GM18502 (cell line): ENCODE measurements around the gene PCNT.
A peak's percentile ranks its signal among the peaks of the same experiment; 100 is the strongest.

Experiments
- ATAC-seq: cut with Tn5 transposase; IDR thresholded peaks from one replicate; pipeline ENCODE4 v1.9.1; 2021; ENCODE audit warnings: mild to moderate bottlenecking; ENCODE audit not compliant: unreplicated experiment, poor library complexity

Gene PCNT, protein sequence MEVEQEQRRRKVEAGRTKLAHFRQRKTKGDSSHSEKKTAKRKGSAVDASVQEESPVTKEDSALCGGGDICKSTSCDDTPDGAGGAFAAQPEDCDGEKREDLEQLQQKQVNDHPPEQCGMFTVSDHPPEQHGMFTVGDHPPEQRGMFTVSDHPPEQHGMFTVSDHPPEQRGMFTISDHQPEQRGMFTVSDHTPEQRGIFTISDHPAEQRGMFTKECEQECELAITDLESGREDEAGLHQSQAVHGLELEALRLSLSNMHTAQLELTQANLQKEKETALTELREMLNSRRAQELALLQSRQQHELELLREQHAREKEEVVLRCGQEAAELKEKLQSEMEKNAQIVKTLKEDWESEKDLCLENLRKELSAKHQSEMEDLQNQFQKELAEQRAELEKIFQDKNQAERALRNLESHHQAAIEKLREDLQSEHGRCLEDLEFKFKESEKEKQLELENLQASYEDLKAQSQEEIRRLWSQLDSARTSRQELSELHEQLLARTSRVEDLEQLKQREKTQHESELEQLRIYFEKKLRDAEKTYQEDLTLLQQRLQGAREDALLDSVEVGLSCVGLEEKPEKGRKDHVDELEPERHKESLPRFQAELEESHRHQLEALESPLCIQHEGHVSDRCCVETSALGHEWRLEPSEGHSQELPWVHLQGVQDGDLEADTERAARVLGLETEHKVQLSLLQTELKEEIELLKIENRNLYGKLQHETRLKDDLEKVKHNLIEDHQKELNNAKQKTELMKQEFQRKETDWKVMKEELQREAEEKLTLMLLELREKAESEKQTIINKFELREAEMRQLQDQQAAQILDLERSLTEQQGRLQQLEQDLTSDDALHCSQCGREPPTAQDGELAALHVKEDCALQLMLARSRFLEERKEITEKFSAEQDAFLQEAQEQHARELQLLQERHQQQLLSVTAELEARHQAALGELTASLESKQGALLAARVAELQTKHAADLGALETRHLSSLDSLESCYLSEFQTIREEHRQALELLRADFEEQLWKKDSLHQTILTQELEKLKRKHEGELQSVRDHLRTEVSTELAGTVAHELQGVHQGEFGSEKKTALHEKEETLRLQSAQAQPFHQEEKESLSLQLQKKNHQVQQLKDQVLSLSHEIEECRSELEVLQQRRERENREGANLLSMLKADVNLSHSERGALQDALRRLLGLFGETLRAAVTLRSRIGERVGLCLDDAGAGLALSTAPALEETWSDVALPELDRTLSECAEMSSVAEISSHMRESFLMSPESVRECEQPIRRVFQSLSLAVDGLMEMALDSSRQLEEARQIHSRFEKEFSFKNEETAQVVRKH (N-terminal part only)

DNA sequence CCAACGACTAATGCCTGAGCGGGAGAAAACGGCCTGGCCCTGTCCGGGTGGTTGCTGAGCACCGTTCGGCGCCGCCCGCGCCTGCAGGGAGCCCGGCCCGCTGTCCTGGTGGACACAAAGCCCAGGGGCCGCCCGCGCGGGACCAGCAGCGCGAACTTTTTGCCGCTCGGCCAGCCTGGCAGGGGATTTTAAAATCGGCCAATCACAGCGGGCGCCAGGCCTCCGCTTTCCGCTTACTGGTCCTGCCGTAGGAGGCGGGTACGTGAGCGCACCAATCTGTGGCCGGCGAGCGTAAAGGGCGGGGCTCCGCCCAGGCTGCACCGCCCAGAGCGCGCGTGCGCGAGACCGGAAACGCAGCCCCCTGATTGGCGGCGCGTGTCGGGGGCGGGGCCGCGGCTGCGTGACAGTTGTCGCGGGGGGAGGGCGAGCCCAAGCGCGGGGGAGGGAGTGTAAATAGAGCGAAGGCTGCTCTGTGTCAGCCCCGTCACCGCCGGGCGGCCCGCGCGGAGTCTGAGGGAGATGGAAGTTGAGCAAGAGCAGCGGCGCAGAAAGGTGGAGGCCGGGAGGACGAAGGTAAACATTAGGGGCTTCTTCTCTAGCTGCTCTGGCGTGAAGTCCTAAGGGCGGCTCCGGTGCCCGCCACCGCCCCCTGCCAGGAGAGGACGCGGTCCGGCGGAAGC, at the start of gene PCNT, which contains the start of gene C21orf58:
PCNT (plus strand) TSS at position 447 of the 680 bp plus-strand sequence; CDS start at position 520, 73 bp downstream.
C21orf58 (minus strand) TSS at position 161 of the 680 bp plus-strand sequence. CDS start 1,132 bp downstream, outside the sequence.
- peak; percentile 82 for ATAC-seq

DNA sequence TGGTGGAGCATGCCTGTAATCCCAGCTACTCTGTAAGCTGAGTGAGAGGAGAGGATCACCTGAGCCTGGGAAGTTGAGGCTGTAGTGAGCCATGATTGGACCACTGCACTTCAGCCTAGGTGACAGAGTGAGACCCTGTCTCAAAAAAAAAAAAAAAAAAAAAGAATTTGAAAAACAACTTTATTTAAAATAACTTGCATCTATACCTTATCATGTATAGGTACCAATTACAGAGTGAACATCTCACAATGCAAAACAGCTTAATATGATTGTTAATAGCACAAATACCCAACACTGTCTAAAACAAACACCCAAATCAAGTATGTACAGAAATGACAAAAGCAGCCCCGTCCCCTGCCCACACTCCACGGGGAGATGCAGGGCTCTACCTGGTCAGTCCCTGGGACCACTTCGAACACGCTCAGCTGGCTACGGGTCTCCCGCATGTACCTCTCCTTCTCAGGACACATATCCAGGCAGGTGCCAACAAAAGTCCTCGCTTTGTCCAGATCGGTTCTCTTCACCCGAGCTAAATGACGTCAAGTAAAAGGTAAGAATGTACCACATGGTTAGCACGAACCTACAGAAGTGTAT, 49.1 kb upstream of the PCNT start:
- ATAC-seq = no peak

DNA sequence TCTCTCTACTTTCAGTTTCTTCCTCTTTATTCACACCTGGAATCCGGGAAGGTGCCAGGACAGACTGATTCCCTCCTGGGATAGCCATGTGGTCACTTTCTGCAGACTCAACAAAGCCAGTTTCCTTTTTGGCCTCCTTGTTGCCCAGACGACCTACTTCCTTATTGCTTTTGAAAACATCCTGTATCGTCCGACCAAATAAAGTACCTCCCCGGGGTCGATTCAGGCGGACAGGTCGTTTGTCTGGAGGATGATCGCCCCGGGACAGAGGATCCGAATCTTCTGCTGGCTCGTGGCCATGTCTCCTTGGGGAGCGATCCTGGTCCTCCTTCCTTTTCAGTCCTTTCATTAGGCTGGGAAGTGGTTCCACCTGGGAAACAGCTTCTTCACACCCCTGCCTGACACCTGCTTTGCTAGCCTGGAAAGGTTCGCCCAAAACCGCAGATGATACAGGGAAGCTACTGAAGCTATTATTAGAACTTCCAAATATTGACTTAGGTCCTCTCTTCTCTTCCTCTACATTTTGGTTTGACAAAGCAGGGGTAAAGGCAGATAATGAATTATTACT, 39.8 kb upstream of the PCNT start:
- no peak for ATAC-seq

DNA sequence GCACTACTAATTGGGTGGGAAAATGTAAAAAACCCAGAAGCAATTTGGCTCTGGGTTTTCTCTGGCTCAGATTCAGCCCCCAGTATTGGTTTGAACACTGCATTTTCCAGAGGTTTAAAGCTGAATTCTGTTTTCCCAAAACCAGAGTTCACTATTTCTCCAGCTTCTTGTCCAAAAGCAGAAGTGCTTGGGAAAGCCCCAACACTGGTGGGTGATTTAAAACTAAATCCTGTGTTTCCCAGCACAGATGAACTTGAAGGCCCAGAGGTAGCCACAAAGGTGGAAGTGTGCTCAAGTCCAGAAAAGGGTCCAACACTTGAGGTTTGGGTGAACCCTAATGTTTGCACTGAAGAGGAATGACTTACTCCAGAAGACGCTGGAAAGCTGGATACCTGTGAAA, 39.2 kb upstream of the PCNT start:
- ATAC-seq = no peak

DNA sequence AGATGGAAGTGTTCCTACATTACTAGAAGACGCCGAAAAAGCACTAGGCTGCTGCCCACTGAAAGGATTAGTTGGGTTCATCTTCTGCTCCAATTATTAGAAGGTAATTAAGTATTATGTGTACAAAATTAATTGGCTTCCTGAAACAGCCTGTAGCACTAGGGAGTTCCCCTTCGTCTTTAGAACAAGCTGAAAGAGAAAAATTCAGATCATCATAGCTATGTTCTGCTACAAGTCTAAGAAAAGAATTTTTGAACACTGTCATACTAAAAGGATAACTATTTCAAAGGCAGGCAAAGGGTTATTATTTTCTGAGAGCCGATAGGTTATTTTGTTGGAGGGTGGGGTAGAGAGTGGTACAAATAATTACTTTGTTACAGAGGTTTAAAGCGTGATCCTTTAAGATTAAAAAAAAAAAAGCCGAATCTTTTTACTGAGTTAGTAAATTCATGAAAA, 38.7 kb upstream of the PCNT start, which contains the start of gene MCM3AP:
MCM3AP (minus strand) TSS at position 406 of the 456 bp plus-strand sequence; CDS start at position 81, 325 bp downstream.
- no peak for ATAC-seq

DNA sequence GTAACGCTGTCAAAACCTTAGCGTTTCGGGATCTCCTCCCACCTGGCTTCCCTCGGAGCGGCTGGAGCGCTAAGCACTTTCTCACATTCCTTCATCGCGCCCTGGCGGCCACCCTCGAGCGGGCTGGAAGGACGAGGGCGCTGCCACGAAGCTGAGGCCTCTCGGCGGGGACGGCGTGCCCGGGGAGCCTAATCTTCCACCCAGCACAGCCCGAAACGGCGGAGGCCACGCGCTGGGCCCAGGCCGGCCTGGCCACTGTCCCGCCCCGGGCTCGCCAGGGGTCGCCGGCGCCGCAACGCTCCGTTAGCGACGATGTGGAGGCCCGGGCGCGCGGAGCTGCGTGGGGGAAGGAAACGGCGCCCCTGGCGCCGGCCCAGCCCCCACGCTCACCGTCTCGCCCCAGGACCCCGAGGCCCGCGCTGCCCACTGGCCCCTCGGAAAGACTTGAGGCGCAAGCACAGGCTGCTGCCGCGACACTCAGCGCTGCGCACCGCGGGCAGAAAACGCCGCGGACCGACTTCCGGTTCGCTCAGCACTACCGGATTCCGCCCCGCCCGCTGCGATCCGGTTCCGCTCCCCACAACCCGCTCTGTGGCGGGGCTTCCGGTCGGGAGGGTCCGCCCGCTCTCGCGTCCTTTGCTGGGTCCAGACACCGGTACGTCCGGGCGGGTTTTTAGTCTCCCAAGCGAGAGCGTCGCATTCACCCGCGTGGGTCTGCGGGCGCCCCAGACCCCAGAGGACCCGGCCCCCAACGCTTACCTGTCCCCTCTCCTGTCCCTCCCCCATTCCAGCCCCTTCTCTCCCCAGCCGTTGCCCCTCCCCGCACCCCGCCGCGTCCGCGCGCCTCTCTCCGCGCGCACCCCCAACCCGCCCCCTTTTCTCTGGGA, 38.0 kb upstream of the PCNT start, which contains the start of gene YBEY:
YBEY (plus strand) TSS at position 582 of the 887 bp plus-strand sequence. CDS start 572 bp downstream, outside the sequence.
- ATAC-seq = peak; percentile 89

DNA sequence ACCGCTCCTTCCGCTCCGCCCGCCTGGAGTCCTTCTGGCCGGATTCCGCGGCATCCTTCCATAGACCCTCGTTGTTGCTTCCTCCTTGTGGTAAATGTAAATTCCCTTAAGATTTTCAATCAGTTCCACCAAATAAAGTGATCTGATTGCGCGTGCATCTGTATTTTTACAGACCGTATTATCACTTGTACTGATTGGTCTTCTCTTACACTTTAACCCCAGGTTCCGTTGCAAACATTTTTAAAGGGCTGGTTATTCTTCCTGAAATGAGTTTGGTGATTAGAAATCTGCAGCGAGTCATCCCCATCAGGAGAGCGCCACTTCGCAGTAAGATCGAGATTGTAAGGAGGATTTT, 37.3 kb upstream of the PCNT start:
- no peak for ATAC-seq

DNA sequence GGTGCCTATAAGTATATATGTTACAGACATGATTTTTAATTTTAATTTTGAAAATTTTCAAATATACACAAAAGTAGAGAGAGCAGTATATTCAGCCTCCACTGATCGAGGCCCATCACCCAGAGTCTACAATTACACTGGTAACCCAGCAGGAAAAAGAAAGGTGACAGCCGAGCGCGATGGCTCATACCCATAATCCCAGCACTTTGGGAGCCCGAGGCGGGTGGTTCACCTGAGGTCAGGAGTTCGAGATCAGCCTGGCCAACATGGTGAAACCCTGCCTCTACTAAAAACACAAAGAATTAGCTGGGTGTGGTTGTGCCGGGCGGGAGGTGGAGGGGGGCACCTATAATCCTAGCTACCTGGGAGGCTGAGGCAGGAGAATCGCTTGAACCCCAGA, 36.4 kb upstream of the PCNT start:
- ATAC-seq = no peak

DNA sequence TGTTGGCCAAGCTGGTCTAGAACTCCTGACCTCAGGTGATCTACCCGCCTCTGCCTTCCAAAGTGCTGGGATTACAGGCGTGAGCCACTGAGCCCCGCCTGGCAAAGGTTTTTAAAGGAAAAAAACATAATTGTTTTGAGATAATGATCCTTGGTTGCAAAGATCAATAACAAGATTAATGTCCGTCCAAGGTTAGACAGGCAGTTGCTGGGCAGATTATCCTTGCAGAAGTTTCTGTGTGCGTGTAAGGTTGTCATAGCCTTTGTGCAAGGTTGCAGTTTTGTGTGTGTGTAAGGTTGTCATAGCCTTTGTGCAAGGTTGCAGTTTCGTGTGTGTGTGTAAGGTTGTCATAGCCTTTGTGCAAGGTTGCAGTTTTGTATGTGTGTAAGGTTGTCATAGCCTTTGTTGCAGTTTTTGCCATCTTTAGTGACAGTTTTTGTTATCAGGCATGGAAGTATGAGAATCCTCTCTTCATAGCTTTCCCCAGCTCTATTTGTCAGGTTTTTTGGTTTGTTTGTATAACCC, 34.2 kb upstream of the PCNT start:
- ATAC-seq = no peak

DNA sequence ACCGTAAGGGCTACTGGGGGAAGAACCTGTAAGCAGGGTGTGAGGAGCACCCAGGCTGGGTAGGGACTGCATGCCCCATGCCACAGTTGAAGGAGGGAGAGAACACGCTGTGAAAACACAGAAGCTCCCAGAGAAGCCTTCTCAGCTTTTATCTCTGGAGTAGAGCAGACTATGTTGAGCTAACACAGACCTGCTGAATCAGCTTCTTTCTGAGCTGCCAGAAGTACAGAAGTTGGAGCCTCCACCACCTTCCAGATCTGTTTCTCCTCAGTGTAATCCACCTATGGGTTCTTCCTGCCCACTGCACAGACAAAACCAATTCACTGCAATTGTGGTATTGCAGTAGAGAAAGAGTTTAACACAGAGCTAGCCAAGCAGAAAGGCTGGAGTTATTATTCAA, 32.4 kb upstream of the PCNT start:
- ATAC-seq = no peak

DNA sequence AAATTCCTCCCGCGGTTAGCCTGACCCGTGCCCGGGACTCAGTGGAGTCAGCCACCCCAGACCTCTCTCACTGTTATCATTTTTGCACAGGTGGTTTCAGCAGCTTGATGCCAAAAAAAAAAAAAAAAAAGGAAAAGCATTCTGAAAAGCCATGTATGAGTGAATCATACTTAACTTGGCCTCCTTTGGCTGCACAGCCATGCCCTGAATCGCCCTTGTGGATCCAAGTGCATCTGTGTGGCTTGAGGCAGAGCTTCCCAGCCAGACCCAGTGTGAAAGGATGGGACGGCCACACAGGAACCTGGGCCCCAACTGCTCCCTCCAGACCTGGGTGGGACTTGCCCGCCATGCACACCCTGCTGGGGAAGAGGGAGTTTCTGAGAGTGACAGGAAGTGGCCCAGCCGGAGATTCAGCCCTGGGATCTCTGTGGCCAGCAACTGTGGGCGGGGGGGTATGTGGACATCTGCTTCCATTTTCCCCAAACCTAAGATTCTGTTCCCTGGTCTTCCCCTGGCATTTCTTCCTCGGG, 29.2 kb upstream of the PCNT start:
- no peak for ATAC-seq

DNA sequence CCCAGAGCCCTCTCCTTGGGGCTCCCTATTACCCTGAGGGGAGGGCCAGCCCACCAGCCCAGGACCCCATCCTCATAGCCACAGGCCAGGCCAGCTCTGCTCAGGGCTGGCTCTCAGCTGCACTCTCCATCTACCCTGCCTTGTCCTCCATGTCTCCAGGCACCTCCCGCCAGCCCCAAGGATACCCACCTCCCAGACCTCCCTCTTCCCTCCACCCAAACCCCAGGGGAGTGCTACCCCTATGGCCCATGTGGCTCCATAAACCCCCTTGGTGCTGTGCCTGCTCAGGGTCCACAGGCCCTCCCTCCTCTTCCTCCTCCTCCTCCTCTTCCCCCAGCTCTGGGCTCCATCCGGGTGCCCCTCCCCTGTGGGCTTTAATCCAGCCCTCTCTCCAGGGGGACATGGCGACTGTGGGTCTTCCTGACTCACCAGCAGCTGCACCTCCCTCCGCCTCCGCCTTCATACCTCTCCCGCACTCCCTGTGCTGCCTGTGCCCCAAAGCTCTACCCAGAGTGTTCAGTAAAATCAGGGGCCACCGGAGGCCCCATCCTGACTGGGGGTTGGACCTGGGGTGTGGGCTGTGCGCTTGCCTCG, 28.7 kb upstream of the PCNT start:
- ATAC-seq = no peak

DNA sequence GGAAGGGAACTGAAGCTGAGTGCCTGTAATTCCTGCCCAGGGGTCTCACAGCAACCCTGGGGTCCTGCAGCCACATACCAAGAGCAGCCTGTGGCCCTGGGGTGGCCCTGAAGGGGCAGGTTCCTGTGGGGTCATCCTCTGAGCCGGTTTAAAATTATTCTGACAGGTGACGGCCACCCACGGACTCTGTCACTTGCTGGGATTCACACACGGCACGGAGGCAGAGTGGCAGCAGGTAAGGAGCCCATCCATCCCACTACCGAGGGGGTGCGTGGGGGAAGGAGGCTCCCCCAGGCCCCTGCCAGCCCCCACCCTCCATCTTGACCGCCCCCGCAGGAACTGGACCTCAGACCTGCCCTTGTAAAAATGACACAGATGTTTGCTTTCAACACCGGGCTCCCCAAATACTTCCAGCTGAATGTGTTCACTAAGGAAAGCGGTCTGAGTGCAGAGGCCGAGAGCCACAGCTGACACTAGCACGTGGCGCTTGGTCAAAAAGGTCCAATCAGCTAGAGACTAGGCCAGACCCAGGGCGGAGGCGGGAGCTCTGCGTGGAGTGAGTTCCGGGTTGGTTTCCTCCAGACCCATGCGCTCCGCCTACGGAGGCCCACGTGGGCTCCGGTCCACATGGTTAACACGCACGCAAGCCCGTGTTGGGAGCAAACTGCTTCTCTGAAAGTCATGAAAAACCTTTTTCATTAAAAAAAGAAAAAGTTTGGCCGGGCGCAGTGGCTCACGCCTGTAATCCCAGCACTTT, 27.8 kb upstream of the PCNT start:
- no peak for ATAC-seq

DNA sequence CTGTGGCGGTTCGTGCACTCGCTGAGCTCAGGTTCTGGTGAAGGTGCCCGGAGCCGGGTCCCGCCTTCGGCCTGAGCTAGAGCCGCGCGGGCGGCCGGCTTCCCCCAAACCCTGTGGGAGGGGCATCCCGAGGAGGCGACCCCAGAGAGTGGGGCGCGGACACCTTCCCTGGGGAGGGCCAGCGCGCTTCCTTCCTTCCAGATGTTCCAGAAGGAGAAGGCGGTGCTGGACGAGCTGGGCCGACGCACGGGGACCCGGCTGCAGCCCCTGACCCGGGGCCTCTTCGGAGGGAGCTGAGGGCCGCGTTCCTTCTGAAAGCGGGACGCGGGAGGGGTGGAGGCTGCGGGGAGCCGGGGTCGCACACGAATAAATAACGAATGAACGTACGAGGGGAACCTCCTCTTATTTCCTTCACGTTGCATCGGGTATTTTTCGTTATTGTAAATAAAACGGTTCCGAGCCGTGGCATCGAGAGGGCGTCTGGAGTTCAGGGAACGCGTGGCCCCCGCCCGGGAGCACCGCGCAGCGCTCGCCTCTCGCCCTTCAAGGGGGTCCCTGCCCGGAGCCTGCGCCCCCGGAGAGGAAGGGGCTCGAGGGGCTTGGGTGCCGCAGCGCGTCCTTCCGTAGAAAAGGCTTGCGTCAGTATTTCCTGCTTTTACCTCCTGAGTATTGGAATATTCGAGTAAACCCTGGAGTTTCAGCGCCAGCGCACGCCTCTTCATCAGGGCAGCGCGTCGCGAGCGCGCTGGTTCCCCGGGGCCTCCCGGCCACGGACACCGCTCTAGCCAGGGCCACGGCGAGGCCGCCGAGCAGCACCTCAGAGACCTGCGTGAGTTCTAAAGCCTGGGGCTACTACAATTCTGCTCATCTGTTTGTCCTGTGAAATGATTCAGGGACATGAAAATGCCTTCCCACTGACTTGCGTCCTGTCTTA, 26.4 kb upstream of the PCNT start:
- no peak for ATAC-seq

DNA sequence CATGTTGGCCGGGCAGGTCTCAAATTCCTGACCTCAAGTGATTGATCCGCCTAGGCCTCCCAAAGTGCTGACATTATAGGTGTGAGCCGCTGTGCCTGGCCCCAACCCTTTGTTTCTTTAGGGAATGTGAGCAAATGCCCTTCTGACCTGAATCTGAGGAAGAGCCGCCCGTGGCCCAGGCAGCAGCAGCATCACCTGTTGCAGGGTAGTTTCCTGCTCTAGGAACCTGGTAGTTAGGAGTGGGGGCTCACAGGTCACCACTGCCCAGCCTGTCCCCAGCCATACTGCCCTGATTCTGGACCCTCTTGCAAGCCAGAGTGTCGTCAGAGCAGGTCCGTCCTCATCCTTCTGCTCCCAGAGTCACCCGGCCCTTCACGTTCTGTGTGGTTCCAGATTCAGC, 24.8 kb upstream of the PCNT start:
- no peak for ATAC-seq
